Measurements from ENCODE around the gene PIK3CD.
"Not testable (repeated sequence)": the region's sequence is repeated elsewhere in the genome, so short reads cannot be mapped to it uniquely, and the experiment has no call there.

The PIK3CD gene

DNA sequence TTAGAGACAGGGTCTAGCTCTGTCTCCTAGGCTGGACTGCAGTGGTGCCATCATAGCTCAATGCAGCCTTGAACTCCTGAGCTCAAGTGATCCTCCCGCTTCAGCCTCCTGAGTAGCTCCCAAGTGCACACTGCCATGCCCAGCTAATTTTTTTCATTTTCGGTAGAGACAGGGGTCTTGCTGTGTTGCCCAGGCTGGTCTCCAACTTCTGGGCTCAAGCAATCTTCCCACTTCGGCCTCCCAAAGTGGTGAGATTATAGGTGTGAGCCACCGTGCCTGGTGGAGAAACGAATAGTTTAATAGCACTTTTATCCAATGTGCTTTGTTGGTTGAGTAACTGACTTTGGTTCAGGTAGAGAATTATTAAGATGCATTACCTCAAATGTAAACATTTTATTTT, 20.9 kb downstream of the PIK3CD start:
- H2BK12ac ChIP-seq (ENCODE audit: low read length): no peak overlapping the region
- no peaks in the 10 kb centered on the region for H3K36me3 ChIP-seq (ENCODE audit: control insufficient read depth in 1 of 2, insufficient read depth in 2 of 2, low read length in 2 of 2)
- peaks cover 2% of the 10 kb centered on the region for H3K27me3 ChIP-seq (ENCODE audit: insufficient read depth, low read length)
- H2BK5ac ChIP-seq (ENCODE audit: low read depth, low read length, poor library complexity): no peak overlapping the region
- H3K4me3 ChIP-seq (ENCODE audit: low read depth, low read length): no peak overlapping the region
- H3K18ac ChIP-seq (ENCODE audit: low read length): no peak overlapping the region
- no peaks in the 10 kb centered on the region for H3K4me1 ChIP-seq (ENCODE audit: control insufficient read depth in 1 of 2, insufficient read depth in 2 of 2, low read length in 2 of 2)
- DNase-seq: no peak
- H3K79me2 ChIP-seq (ENCODE audit: control insufficient read depth, insufficient read depth, low read length, poor library complexity): no peaks in the 10 kb centered on the region
- H2AFZ ChIP-seq (ENCODE audit: insufficient read depth, low read length, poor library complexity): no peak overlapping the region
- H2AK5ac ChIP-seq (ENCODE audit: low read length): no peak overlapping the region
- no peaks in the 10 kb centered on the region for H3K9me3 ChIP-seq (ENCODE audit: insufficient read depth, low read depth, low read length)
- no peak overlapping the region for H3K4me2 ChIP-seq (ENCODE audit: low read length)
- H3K14ac ChIP-seq (ENCODE audit: low read length): no peak overlapping the region
- H4K91ac ChIP-seq (ENCODE audit: low read depth, low read length): no peak overlapping the region
- H3K27ac ChIP-seq (ENCODE audit: low read depth, low read length): no peak overlapping the region
- no CpG with 5 or more reads among the region's 5 CpGs for WGBS (ENCODE audit: extremely low coverage, insufficient coverage, insufficient read length)
- no peak overlapping the region for H4K8ac ChIP-seq (ENCODE audit: low read depth, low read length)
- H3K4ac ChIP-seq (ENCODE audit: low read depth, low read length): no peak overlapping the region
- H2BK120ac ChIP-seq (ENCODE audit: insufficient read depth, low read length, poor library complexity): no peak overlapping the region
- H4K12ac ChIP-seq (ENCODE audit: low read depth, low read length): no peak overlapping the region
- no peaks in the 10 kb centered on the region for H3K79me1 ChIP-seq (ENCODE audit: low read length)
- H3K23ac ChIP-seq (ENCODE audit: low read length): no peak overlapping the region
- H3K9ac ChIP-seq (ENCODE audit: low read length): no peak overlapping the region

DNA sequence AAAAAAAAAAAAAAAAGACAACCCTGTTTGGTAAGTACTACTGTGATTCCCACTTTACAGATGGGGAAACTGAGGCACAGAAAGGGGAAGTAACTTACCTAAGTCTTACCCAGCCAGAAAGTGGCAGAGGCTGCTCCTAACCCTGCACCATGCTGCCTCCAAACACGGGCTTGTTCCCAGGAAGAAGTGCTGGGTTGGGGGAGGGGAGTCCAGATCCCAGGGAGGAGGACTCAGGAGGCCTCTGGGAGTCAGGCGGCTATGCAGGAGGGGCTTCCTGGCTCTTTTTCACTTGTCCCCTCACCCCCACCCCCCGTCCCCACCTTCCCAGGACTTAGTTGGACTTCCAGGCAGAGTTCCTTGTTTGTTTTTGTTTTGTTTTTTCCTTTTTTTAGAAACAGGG, 23.9 kb downstream of the PIK3CD start:
- no peak overlapping the region for H2BK120ac ChIP-seq (ENCODE audit: insufficient read depth, low read length, poor library complexity)
- peak in 1 of 2 donors; percentile 28 for DNase-seq
- H3K4ac ChIP-seq (ENCODE audit: low read depth, low read length): no peak overlapping the region
- no peak overlapping the region for H3K4me2 ChIP-seq (ENCODE audit: low read length)
- no peaks in the 10 kb centered on the region for H3K27me3 ChIP-seq (ENCODE audit: insufficient read depth, low read length)
- H3K9ac ChIP-seq (ENCODE audit: low read length): no peak overlapping the region
- no peaks in the 10 kb centered on the region for H3K79me1 ChIP-seq (ENCODE audit: low read length)
- no CpG with 5 or more reads among the region's 3 CpGs for WGBS (ENCODE audit: extremely low coverage, insufficient coverage, insufficient read length)
- H3K36me3 ChIP-seq (ENCODE audit: control insufficient read depth in 1 of 2, insufficient read depth in 2 of 2, low read length in 2 of 2): no peaks in the 10 kb centered on the region
- no peak overlapping the region for H2AK5ac ChIP-seq (ENCODE audit: low read length)
- H3K9me3 ChIP-seq (ENCODE audit: insufficient read depth, low read depth, low read length): peaks cover 2% of the 10 kb centered on the region
- no peak overlapping the region for H3K23ac ChIP-seq (ENCODE audit: low read length)
- H3K18ac ChIP-seq (ENCODE audit: low read length): no peak overlapping the region
- H3K4me1 ChIP-seq (ENCODE audit: control insufficient read depth in 1 of 2, insufficient read depth in 2 of 2, low read length in 2 of 2): no peaks in the 10 kb centered on the region
- no peak overlapping the region for H2BK5ac ChIP-seq (ENCODE audit: low read depth, low read length, poor library complexity)
- H3K14ac ChIP-seq (ENCODE audit: low read length): no peak overlapping the region
- H4K12ac ChIP-seq (ENCODE audit: low read depth, low read length): no peak overlapping the region
- H3K79me2 ChIP-seq (ENCODE audit: control insufficient read depth, insufficient read depth, low read length, poor library complexity): no peaks in the 10 kb centered on the region
- H4K91ac ChIP-seq (ENCODE audit: low read depth, low read length): no peak overlapping the region
- H2BK12ac ChIP-seq (ENCODE audit: low read length): no peak overlapping the region
- H2AFZ ChIP-seq (ENCODE audit: insufficient read depth, low read length, poor library complexity): no peak overlapping the region
- no peak overlapping the region for H4K8ac ChIP-seq (ENCODE audit: low read depth, low read length)
- no peak overlapping the region for H3K4me3 ChIP-seq (ENCODE audit: low read depth, low read length)
- H3K27ac ChIP-seq (ENCODE audit: low read depth, low read length): no peak overlapping the region

DNA sequence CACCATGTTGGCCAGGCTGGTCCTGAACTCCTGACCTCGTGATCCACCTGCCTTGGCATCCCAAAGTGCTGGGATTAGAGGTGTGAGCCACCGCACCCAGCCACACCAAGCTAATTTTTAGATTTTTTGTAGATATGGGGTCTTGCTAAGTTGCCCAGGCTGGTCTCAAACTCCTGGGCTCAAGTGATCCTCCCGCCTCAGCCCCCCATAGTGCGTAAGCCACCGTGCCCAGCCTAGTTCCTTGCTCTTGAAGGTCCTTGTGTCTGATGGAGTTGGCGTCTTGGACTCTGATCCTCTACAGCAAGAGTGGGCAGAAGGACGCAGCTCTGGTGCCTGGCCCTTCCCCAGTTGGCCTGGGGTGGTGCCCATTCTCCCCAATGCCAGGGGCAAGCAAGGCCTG, 24.6 kb downstream of the PIK3CD start:
- no CpG with 5 or more reads among the region's 7 CpGs for WGBS (ENCODE audit: extremely low coverage, insufficient coverage, insufficient read length)
- H3K79me1 ChIP-seq (ENCODE audit: low read length); DNase-seq; H3K9me3 ChIP-seq (ENCODE audit: insufficient read depth, low read depth, low read length); H3K23ac ChIP-seq (ENCODE audit: low read length); H3K14ac ChIP-seq (ENCODE audit: low read length); H3K79me2 ChIP-seq (ENCODE audit: control insufficient read depth, insufficient read depth, low read length, poor library complexity); H3K27me3 ChIP-seq (ENCODE audit: insufficient read depth, low read length); H4K91ac ChIP-seq (ENCODE audit: low read depth, low read length); H2BK5ac ChIP-seq (ENCODE audit: low read depth, low read length, poor library complexity); H3K4ac ChIP-seq (ENCODE audit: low read depth, low read length); H3K4me3 ChIP-seq (ENCODE audit: low read depth, low read length); H2BK120ac ChIP-seq (ENCODE audit: insufficient read depth, low read length, poor library complexity); H3K18ac ChIP-seq (ENCODE audit: low read length); H3K4me2 ChIP-seq (ENCODE audit: low read length); H3K9ac ChIP-seq (ENCODE audit: low read length); H2BK12ac ChIP-seq (ENCODE audit: low read length); H4K8ac ChIP-seq (ENCODE audit: low read depth, low read length); H4K12ac ChIP-seq (ENCODE audit: low read depth, low read length); H2AK5ac ChIP-seq (ENCODE audit: low read length); H3K4me1 ChIP-seq (ENCODE audit: control insufficient read depth in 1 of 2, insufficient read depth in 2 of 2, low read length in 2 of 2); H3K27ac ChIP-seq (ENCODE audit: low read depth, low read length); H3K36me3 ChIP-seq (ENCODE audit: control insufficient read depth in 1 of 2, insufficient read depth in 2 of 2, low read length in 2 of 2); H2AFZ ChIP-seq (ENCODE audit: insufficient read depth, low read length, poor library complexity): not testable (repeated sequence)

DNA sequence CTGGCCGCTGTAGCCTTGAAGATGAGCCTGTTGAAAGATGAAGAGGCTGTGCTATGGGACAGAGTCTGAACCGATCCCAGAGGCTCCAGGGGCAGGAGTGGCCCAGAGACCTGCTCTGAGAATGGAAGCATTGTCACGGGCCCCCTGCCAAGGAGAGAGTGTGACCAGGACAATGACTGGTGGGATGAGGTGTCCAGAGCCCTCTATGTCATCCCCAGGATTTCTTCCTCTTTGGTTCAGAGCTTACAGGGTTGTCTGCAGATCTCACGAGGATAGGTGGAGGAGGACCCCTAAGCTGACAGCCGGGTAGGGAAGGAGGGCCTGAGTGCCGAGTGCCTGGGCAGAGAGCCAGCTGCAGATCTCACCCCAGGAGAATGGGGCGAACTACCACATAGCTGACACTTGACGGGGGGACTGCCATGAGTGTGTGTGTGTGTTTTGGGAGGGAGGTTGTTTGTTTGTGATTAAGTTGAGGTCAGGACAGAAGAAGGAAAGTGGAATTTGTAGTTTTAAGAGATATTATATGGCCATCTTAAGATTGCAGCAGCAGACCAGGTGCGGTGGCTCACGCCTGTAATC, 25.4 kb downstream of the PIK3CD start:
- no peak overlapping the region for H3K4me3 ChIP-seq (ENCODE audit: low read depth, low read length)
- no peaks in the 10 kb centered on the region for H3K79me1 ChIP-seq (ENCODE audit: low read length)
- no peak overlapping the region for H3K4ac ChIP-seq (ENCODE audit: low read depth, low read length)
- no peak overlapping the region for H3K23ac ChIP-seq (ENCODE audit: low read length)
- H4K8ac ChIP-seq (ENCODE audit: low read depth, low read length): no peak overlapping the region
- H4K12ac ChIP-seq (ENCODE audit: low read depth, low read length): no peak overlapping the region
- no peaks in the 10 kb centered on the region for H3K4me1 ChIP-seq (ENCODE audit: control insufficient read depth in 1 of 2, insufficient read depth in 2 of 2, low read length in 2 of 2)
- H2BK12ac ChIP-seq (ENCODE audit: low read length): no peak overlapping the region
- WGBS (ENCODE audit: extremely low coverage, insufficient coverage, insufficient read length): no CpG with 5 or more reads among the region's 10 CpGs
- no peak for DNase-seq
- H3K27ac ChIP-seq (ENCODE audit: low read depth, low read length): no peak overlapping the region
- H2BK5ac ChIP-seq (ENCODE audit: low read depth, low read length, poor library complexity): no peak overlapping the region
- H3K4me2 ChIP-seq (ENCODE audit: low read length): no peak overlapping the region
- no peak overlapping the region for H2AFZ ChIP-seq (ENCODE audit: insufficient read depth, low read length, poor library complexity)
- H3K79me2 ChIP-seq (ENCODE audit: control insufficient read depth, insufficient read depth, low read length, poor library complexity): no peaks in the 10 kb centered on the region
- no peak overlapping the region for H3K14ac ChIP-seq (ENCODE audit: low read length)
- H3K9me3 ChIP-seq (ENCODE audit: insufficient read depth, low read depth, low read length): peaks cover 2% of the 10 kb centered on the region
- no peak overlapping the region for H3K18ac ChIP-seq (ENCODE audit: low read length)
- no peak overlapping the region for H2AK5ac ChIP-seq (ENCODE audit: low read length)
- no peaks in the 10 kb centered on the region for H3K27me3 ChIP-seq (ENCODE audit: insufficient read depth, low read length)
- H3K9ac ChIP-seq (ENCODE audit: low read length): no peak overlapping the region
- no peaks in the 10 kb centered on the region for H3K36me3 ChIP-seq (ENCODE audit: control insufficient read depth in 1 of 2, insufficient read depth in 2 of 2, low read length in 2 of 2)
- no peak overlapping the region for H4K91ac ChIP-seq (ENCODE audit: low read depth, low read length)
- no peak overlapping the region for H2BK120ac ChIP-seq (ENCODE audit: insufficient read depth, low read length, poor library complexity)
